Effector memory CD4-positive, alpha-beta T cell (primary cell): Measurements from ENCODE around the gene MS4A2.
"Not testable (repeated sequence)": the region's sequence is repeated elsewhere in the genome, so short reads cannot be mapped to it uniquely, and the experiment has no call there.

Source experiments
- DNase-seq, 3 donors: peaks; one replicate each; pipeline ENCODE4 v3.0.0-alpha.2; 2020
- H3K27ac ChIP-seq: 2 replicates; pipeline ENCODE4 v1.7.0; 2013; ENCODE audit warnings: mild to moderate bottlenecking, low read length, moderate library complexity; ENCODE audit not compliant: insufficient read depth, poor library complexity, severe bottlenecking
- H3K27me3 ChIP-seq: replicated peaks from 2 replicates; pipeline ENCODE4 v1.7.0; 2013; ENCODE audit warnings: mild to moderate bottlenecking, low read length; ENCODE audit not compliant: insufficient read depth, control insufficient read depth, poor library complexity, severe bottlenecking
- H3K36me3 ChIP-seq: 2 replicates; pipeline ENCODE4 v1.7.0; 2013; ENCODE audit warnings: mild to moderate bottlenecking, low read length, moderate library complexity; ENCODE audit not compliant: control insufficient read depth, insufficient read depth
- H3K4me1 ChIP-seq: 2 replicates; pipeline ENCODE4 v1.7.0; 2013; ENCODE audit warnings: low read length, mild to moderate bottlenecking; ENCODE audit not compliant: control insufficient read depth, insufficient read depth, poor library complexity, severe bottlenecking
- H3K4me3 ChIP-seq: 2 replicates; pipeline ENCODE4 v1.7.0; 2013; ENCODE audit warnings: low read length, low read depth, mild to moderate bottlenecking; ENCODE audit not compliant: insufficient read depth, poor library complexity, severe bottlenecking
- H3K9me3 ChIP-seq: 2 replicates; pipeline ENCODE4 v1.7.0; 2013; ENCODE audit warnings: mild to moderate bottlenecking, low read length, moderate library complexity; ENCODE audit not compliant: control insufficient read depth

Gene MS4A2

DNA sequence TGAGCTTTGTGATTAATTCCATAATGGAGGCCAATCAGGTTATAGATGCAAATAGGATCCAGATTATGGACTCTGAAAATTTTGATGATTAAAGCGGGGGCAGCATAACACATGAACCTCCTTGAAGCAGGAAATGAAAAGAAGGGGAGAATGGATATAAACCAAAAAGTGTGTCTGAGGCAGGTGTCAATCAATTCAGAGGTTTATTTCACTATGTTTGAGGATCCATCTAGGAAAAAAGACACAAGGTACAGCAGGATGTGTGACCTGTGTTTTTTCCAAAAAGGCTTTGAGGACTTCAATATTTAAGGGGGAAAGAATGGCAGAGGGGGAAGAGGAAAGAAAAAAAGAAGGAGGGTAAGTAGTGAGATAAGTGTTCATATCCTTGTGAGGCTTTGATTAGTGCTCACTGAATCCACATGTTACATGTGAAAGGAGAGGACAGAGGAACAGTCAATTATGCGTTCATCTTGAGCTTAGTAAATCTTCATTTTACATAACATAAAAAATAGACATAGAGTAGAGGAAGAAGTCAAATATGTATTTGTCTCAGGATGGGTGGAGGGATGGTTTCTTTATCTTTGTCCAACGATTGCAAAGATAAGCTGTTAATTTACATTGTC is 34.1 kb downstream of the MS4A2 start:
- no peak overlapping the region for H3K4me3 ChIP-seq
- H3K27ac ChIP-seq, result no peak overlapping the region
- H3K36me3 ChIP-seq, result no peaks in the 10 kb centered on the region
- H3K4me1 ChIP-seq, result no peaks in the 10 kb centered on the region
- no peaks in the 10 kb centered on the region for H3K27me3 ChIP-seq
- H3K9me3 ChIP-seq, result no peaks in the 10 kb centered on the region
- no peak for DNase-seq

DNA sequence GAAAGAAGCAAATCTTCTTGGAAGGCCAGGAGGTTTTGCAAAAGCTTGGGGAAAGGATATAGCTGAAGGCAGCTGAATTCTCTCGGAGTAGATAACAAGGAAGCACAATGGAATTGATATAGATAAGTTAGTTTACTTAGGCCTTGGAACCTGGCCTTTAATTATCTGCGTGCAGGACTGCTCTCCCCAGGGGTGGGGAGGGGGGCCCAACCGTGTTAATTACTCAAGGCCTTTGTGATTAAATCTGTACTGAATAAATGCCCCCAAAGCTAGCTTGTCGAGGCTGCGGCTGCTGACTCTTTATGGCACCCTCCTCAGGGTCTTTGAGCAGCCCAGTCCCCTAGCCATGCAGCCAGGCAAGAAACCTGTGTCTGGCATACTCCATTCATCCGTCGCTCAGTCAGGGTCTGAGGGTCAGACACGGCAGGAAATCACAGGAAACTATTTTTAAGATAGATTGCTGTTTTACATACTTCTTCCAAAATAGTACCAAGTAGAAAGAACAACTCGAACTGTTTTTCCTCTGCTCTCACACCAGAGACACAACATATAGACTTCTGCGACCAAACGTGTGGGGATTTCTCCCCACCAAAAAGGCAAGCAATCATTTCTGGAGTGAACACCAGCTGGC is 36.5 kb downstream of the MS4A2 start:
- Histone ChIP-seq H3K4me3 (no peak overlapping the region), H3K36me3 (no peaks in the 10 kb centered on the region), H3K27ac (no peak overlapping the region), H3K9me3 (no peaks in the 10 kb centered on the region), H3K4me1 (no peaks in the 10 kb centered on the region), H3K27me3 (no peaks in the 10 kb centered on the region)
- DNase-seq, result no peak

DNA sequence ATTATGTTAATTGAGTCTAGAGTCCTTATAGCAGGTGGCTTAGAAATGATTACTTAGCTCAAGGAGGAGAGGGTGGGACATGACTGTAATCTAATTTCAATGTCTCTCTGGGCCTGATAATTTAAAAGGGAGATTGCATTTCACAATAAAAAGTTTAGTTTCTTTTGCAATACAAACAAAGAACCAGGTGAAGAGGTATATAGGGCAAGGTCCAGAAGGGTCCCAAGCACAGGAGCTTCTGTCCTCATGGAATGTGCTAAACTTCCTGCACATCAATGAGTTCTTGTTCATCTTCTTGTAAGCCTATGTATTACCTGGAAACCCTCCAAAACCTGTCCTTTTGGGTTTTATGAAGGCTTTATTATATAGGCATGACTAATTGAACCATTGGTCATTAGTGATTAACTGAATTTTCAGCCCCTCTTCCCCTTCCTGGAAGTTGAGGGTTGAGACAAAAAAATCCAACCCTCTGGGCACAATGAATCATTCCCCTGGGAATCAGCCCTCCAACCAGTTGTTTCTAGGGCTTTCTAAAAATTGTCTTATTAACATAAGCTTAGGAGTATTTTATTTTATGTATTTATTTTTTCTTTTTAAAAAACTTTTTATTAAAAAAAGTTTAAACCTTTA is 37.6 kb downstream of the MS4A2 start:
- Histone ChIP-seq H3K27ac (no peak overlapping the region), H3K27me3 (no peaks in the 10 kb centered on the region), H3K4me3 (no peak overlapping the region), H3K9me3 (no peaks in the 10 kb centered on the region), H3K36me3 (no peaks in the 10 kb centered on the region), H3K4me1 (no peaks in the 10 kb centered on the region)
- DNase-seq, result no peak

DNA sequence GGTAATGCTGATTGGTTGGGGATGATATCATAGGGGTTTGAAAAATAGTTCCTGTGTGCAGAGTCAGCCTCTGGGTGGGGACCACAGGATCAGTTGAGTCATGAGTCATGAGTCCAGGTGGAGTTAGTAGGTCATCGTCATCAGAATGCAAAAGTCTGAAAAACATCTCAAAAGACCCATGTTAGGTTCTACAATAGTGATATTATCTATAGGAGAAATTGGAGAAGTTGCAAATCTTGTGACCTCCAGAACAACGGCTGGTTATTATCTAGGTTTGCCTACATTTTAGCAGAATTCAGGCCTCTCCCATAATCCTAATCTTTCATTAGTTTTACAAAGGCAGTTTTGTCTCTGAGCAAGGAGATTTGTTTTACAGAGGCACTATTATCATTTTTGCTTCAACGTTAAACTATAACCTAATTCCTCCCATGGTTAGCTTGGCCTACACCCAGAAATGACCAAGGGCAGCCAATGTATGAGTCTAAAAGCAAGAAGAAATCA is 38.9 kb downstream of the MS4A2 start:
- DNase-seq, result no peak
- Histone ChIP-seq H3K9me3 (no peaks in the 10 kb centered on the region), H3K4me1 (no peaks in the 10 kb centered on the region), H3K36me3 (no peaks in the 10 kb centered on the region), H3K27ac (no peak overlapping the region), H3K27me3 (no peaks in the 10 kb centered on the region), H3K4me3 (no peak overlapping the region)

DNA sequence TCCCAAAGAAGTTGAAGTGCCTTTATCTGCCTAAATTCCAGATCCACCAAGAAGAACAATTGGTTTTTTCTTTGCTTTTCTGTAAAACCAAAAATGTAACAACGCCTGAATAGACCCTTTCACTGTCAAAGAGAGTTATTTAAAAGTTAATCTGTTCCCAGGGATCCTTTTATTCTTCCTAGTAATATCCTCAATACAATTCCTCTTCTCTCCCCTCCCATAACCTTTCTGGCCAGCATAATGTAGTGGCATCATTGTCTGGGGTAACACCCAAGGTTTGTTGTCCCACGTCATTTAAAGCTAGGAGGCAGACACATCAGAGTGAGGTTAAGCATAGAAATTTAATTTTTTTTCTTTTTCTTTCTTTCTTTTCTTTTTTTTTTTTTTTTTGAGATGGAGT is 39.9 kb downstream of the MS4A2 start:
- no peak overlapping the region for H3K27ac ChIP-seq

DNA sequence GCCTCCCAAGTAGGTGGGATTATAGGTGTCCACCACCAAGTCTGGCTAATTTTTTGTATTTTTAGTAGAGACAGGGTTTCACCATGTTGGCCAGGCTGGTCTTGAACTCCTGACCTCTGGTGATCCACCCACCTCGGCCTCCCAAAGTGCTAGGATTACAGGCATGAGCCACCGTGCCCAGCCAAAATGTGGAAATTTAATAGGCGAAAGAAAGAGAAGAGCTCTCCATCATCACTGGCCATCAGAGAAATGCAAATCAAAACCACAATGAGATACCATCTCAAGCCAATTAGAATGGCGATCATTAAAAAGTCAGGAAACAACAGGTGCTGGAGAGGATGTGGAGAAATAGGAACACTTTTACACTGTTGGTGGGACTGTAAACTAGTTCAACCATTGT is 40.4 kb downstream of the MS4A2 start:
- not testable (repeated sequence) for H3K27me3 ChIP-seq

More for the DNA sequence above, 39.9 kb downstream of the MS4A2 start:
- Histone ChIP-seq H3K36me3 (no peaks in the 10 kb centered on the region), H3K4me1 (no peaks in the 10 kb centered on the region), H3K9me3 (no peaks in the 10 kb centered on the region), H3K4me3 (no peak overlapping the region), H3K27me3 (no peaks in the 10 kb centered on the region)
- DNase-seq, result no peak

DNA sequence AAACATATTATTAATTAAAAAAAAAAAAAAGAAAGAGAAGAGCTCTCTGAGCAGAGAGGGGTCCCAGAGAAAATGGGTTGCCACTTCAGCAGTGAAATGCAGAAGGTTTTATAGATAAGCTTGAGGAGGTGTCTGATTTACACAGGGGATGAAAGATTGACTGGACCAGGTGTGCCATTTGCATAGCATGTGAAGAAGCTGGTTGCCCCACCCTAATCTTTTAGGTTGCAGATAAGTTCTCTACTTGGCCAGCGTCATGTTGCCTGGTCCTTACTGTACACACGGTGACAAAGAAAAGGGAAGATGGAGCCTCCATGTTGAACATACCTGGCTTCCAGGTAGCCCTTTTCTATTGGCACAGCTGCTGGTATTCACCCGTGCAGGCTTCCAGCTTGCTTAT is 41.4 kb downstream of the MS4A2 start:
- Histone ChIP-seq H3K4me1 (no peaks in the 10 kb centered on the region), H3K27me3 (no peaks in the 10 kb centered on the region), H3K4me3 (no peak overlapping the region), H3K36me3 (no peaks in the 10 kb centered on the region), H3K27ac (no peak overlapping the region), H3K9me3 (no peaks in the 10 kb centered on the region)
- DNase-seq, result no peak

More for the DNA sequence above, 40.4 kb downstream of the MS4A2 start:
- not testable (repeated sequence) for H3K27ac ChIP-seq, H3K4me3 ChIP-seq, DNase-seq, H3K36me3 ChIP-seq, H3K9me3 ChIP-seq, H3K4me1 ChIP-seq

DNA sequence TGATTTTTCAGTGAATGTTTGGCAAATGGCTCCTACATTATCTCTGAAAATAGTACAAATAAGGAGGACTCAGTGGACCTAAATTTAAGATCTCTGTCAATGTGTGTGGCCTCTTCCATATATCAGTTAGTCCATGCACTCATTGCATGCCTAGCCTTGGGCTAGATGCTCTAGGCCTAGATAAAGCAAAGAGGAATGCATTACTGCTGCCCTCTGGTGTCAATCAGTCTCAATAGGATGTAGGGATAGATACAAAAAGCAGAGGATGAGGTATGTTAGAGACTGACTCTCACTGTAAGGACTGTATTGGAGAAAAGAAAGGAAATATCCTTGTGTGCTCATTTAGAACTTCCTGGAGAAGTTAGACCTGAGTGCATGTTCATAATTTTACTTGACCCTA is 42.0 kb downstream of the MS4A2 start:
- Histone ChIP-seq H3K27me3 (no peaks in the 10 kb centered on the region), H3K9me3 (no peaks in the 10 kb centered on the region), H3K4me1 (no peaks in the 10 kb centered on the region), H3K4me3 (no peak overlapping the region), H3K36me3 (no peaks in the 10 kb centered on the region), H3K27ac (no peak overlapping the region)
- DNase-seq, result no peak

DNA sequence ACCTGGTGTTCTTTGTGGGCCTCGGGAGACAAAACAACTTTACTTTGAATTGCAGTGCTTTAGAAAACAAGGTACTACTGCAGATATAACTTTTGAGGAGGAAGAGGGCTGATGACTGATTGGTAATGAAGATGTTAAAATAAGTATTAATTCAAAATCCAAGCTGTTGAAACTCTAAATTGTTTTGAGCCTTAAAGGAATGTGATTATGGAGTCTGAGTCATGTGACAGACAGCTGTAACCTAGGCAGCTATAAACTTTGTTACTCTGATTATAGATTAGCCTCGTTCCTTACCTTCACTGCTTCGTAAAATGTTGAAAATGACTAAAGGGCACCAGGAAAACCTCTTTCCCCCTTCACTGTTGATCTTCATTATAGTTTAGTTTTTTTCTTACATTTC is 43.4 kb downstream of the MS4A2 start:
- Histone ChIP-seq H3K4me3 (no peak overlapping the region), H3K27me3 (no peaks in the 10 kb centered on the region), H3K27ac (no peak overlapping the region), H3K4me1 (no peaks in the 10 kb centered on the region), H3K36me3 (no peaks in the 10 kb centered on the region), H3K9me3 (no peaks in the 10 kb centered on the region)
- DNase-seq, result no peak

DNA sequence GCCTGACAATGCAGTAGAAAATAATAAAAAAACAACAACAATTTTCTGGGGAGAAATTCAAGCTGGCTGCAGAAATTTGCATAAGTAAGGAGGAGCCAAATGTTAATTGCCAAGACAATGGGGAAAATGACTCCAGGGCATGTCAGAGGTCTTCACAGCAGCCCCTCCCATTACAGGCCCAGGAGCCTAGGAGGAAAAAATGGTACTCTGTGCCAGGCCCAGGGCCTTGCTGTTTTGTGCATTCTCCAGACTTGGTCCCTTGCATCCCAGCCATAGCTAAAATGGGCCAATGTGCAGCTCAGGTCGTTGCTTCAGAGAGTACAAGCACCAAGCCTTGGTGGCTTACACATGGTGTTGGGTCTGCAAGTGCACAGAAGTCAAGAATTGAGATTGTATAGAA is 45.5 kb downstream of the MS4A2 start:
- H3K27me3 ChIP-seq, result no peaks in the 10 kb centered on the region
- DNase-seq, result no peak
- no peaks in the 10 kb centered on the region for H3K36me3 ChIP-seq
- H3K27ac ChIP-seq, result no peak overlapping the region
- H3K4me3 ChIP-seq, result no peak overlapping the region
- H3K4me1 ChIP-seq, result no peaks in the 10 kb centered on the region
- H3K9me3 ChIP-seq, result no peaks in the 10 kb centered on the region
